Measurements from ENCODE around the gene MTTP.

Gene MTTP

DNA sequence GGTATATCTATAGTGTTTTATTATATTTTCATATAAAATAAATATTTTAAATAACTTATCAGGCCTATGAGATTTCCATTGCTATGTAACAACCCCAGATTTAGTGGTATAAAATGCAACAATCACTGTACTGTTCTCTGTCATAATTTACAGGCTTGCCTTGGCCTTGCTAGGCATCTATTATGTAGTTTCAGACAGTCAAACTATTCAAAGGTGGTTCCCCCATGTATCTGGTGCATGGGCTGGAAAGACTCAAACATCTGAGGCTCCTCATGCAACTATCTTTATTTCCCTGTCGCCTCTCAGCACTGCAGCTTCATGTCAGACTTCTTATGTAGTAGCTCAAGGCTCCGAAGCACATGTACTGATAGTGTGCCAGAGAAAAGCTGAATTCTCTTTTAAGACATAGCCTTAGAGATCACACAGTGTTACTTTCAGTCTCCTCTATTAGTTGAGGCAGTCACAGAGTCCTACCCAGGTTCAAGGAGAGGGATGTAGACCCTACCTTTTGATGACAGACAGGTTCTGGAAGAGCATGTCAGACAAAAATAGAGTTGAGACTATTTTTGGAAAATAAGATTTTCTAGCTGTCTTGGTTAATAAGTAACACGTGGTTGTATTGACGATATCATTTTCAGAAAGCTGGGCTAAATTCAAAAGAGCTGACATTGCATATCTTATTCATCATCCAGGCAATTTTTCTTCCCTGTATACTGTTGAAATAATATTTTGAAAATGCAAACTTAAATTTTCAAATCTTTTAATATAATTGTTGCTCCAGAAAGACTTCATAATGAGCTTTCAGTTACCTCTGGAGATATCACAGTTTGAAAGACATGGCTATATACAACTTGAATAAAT, 19.4 kb downstream of the MTTP start:
- no peak for DNase-seq (ENCODE audit: low spot score)

DNA sequence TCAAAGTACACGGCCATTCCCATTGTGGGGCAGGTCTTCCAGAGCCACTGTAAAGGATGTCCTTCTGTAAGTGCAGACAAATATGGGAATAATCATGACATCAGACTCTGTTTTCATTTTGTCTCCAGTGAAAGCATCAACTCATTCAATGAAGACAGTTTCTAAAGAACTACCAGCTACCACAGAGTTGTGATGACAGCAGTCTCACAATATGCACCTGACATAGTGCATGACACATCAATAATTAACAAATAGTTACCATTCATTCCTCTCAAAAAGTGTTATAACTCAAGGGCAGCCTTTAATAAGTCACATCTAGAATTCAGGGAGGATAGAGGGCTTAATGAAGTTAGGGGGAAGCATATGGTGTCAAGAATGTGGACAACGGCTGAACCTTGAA, 20.2 kb downstream of the MTTP start:
- no peak for DNase-seq (ENCODE audit: low spot score)

DNA sequence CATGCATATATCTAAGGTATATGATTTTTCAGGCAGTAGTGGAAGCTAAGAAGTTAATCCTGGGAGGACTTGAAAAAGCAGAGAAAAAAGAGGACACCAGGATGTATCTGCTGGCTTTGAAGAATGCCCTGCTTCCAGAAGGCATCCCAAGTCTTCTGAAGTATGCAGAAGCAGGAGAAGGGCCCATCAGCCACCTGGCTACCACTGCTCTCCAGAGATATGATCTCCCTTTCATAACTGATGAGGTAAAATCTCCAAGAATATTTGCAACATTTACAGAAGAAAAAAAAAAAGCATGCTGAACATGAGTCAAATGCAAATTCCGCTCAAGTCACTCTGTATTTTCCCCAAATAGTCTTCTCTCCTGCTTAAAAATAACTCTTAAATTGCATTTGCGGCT, 32.1 kb downstream of the MTTP start:
- no peak for DNase-seq (ENCODE audit: low spot score)

DNA sequence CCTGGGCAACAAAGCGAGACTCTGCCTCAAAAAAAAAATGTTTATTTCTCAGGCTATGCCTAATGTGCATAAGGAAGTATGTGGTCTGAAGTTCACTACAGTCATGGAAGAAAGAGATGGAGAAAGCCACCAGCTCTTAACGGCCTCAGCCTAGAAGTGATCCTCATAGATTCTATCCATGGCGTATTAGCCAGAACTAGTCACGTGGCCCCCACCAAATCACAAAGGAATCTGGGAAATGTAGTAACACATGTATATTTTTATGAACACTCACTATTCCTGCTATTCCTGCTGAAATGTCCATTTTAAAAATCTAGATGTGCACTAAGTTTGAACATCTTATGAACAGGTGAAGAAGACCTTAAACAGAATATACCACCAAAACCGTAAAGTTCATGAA, 33.8 kb downstream of the MTTP start:
- no peak for DNase-seq (ENCODE audit: low spot score)

DNA sequence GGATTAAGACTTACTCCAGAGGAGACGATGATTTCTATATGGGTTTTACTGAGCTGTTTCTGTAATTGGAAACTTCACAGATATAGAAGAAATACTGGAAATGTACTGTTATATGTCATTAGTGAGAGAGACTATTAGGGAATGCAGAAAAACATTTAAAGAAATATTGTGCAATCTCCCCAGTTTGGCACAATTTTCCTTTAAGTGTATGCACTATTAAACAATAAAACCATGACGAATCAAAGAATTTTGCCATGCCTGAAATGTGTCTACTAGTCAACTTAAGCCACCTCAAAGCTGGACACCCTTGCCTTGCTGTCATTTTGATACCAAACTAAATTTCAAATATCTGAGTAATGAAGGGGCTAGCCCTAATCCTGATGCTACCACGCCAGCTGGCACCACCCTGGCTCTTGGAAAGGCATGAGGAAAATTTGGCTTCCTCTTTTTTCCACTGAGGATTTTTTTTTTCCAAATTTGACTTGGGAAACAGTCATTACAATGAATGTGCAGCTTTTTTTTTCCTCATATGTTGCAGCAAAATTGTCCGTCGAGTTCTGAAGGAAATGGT, 36.1 kb downstream of the MTTP start:
- no peak for DNase-seq (ENCODE audit: low spot score)

DNA sequence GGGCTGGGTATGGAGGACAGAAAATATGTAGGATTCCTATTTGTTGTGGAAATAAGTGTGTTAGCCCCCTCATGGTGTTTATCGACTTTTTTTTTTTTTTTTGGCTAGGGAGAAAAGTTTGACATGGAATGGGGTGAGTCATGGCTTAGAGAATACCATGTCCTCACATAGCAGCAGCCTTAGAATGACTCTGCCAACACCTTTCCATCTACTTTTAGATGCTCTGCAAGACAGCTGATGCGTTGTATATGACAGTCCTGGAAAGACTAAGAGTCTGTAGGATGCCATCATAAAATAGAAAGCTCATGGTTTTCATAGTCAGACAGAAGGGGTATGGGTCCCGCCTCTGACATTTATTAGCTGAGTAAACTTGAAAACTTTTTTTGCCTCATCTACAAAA, 37.7 kb downstream of the MTTP start:
- DNase-seq (ENCODE audit: low spot score) = no peak

DNA sequence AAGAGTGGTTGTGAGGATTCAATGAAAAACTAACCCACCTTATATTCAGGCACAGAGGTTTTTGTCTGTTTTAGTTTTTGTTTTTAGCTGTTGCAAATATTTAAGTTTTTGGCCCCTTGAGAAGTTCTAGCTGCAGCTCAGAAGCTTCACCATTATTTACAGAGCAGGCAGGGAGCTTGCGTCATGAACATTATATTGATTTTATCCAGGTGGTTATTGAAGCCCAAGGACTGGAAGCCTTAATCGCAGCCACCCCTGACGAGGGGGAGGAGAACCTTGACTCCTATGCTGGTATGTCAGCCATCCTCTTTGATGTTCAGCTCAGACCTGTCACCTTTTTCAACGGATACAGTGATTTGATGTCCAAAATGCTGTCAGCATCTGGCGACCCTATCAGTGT, 38.1 kb downstream of the MTTP start:
- no peak for DNase-seq (ENCODE audit: low spot score)

DNA sequence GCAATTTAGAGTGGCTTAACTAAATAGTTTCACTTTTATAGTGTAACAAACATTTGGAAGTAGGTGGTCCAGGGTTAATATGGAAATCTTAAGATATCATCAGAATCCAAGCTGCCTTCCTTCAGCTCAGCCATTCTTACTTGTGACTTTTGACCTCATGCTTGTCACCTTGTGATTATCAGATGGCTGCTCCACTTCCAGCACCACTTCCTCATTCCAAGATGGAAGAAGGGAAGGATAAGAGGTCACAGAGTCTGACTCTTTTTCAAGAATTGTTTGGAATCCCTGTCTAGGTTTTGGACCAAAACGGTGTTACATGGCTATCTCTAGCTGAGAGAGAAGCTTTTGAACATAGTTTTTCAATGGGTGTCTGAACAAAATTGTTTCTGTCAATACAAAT, 39.9 kb downstream of the MTTP start:
- no peak for DNase-seq (ENCODE audit: low spot score)

DNA sequence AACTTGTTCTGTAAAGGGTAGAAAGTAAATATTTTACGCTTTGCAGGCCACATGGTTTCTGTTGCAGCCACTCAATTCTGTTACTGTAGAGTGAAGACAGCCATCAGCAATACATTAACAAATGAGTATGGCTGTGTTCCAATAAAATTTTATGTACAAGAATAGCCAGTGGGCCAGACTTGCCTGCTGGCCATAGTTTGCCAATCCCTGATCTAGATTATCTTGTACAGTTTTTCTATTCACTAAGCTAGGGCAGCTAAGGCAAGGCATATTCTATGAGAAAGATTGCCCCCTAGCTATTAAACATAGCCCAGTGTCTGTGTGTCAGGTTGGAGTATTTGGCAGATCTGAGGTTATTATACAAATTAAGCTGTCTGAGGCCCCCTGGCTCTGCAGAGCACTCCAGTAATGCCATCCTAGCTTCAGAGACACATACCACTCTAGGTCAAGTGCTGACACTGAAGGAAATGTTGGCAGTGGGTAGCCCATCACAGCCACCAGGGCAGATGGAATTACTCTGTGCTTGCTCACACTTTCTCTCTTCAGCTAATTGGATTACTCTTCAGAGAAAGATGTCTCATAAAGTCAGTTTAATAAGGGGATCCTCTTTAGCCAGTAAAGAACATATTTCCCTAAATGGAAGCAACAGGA, 40.7 kb downstream of the MTTP start:
- no peak for DNase-seq (ENCODE audit: low spot score)

DNA sequence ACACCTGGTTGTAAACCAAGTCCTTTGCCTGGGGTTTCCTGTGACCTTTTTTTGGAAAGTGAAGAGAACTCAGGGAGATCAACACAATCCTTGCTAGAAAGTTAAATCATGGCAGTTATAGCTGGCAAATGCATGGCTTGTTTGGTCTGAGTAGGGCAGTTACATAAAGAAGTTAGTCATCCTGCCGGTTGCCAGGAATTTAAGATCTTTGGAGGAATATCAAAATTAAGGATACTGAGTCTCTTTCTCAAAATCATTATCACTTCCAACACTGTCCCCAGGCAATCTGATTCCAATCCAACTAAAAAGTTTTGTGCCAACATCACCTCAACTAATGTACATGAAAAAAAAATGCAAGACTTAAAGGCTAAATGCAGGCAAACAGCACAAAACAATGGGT, 42.8 kb downstream of the MTTP start:
- DNase-seq (ENCODE audit: low spot score) = no peak

DNA sequence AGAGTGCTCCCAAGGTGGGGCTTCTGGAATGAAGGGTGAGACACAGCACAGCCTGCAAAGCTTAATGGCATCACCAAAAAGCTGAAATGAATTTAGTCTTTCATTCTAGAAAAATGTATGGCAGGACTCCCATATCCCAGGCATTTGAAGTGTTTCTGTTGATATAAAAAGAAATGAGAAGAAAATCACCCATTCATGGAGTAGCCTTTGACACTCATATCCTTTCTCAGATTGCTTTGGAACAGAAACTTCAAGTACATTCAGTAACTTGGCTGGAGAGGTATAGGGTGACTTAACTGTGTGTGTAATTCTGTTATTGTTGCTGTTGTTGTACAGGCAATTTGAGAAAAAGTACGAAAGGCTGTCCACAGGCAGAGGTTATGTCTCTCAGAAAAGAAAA, 47.7 kb downstream of the MTTP start:
- DNase-seq (ENCODE audit: low spot score) = no peak

DNA sequence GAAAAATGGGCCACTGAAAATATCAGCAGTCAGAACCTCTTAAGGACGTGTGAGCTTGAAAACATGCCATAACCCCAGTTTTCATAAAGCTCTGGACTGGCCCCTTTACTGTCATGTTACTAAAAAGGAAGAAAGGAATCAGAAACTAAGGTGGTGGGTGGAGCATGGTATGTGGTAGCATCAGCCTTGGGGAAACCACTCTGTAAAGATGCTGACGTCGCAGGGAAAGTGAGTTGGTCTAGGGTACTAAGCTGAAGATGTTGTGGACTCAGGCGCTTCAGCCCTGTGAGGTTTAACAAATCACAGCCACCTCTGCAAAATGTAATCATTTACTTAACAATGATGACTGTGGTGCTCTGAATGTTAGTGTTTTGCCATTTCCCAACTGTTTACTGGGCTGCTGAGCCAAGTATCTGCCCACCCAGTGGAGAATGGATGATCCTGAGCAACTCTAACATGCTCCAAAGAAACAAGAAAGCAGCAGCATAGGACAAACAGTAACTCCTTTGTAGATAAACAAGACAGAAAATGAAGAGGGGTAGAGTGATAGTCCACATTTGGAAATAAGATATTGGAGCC, 49.6 kb downstream of the MTTP start:
- no peak for DNase-seq (ENCODE audit: low spot score)

DNA sequence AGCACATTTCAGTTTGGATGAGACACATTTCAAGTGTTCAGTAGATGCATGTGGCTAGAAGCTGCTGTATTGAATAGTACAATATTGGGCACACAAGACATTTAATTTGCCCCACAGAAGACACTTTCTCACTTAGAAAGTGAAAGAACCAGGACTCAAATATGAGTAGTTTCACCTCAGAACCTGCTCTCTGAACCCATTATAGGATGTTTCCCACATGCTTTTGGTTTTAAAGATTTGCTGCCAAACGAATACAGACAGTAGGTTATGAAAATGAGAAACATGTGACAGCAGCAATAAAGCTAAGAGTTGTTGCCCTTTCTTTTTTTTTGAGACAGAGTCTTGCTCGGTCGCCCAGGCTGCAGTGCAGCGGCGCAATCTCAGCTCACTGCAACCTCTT, 50.7 kb downstream of the MTTP start:
- no peak for DNase-seq (ENCODE audit: low spot score)

DNA sequence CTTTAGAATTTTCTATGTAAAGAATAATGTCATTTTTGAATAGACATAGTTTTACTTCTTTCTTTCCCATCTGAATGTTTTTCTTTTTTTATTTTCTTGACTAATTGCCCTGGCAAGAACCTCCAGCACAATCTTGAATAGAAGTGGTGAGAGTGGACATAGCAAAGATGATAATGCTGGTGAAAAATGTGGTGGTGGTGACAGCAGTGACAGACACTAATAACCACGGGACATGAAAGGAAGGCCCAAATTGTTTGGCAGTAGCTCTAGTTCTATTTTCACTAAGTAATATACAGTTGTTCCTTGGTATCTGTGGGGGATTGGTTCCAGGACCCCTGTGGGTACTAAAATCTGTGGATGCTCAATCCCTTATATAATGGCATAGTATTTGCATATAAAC, 53.4 kb downstream of the MTTP start:
- DNase-seq (ENCODE audit: low spot score) = no peak

DNA sequence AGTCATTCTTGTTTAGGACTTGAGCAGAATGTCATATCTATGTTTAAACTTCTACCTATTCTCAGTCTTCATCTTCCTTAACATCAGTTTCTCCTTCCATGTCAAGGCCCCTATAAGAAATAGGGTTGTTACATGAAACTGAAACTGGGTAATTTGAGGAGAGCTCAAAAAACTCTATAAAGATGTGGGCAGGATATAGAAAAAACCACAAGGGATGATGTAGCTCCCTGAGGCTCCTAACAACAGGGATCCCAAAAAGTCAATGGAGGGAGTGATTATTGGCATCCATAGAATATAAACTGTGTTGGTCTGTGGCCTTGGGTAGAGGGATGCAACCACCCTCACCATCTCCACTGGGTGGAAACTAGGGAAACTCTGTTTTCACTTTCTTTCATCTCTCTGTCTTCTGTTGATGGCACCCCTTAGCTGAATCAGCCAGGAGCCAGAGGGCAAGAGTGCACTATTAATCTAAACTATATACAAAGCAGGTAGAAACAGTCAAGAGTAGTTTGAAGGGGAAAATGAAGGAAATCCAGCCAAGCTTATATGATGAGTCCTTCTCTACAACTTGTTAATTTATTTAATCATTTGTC, 55.4 kb downstream of the MTTP start:
- no peak for DNase-seq (ENCODE audit: low spot score)

DNA sequence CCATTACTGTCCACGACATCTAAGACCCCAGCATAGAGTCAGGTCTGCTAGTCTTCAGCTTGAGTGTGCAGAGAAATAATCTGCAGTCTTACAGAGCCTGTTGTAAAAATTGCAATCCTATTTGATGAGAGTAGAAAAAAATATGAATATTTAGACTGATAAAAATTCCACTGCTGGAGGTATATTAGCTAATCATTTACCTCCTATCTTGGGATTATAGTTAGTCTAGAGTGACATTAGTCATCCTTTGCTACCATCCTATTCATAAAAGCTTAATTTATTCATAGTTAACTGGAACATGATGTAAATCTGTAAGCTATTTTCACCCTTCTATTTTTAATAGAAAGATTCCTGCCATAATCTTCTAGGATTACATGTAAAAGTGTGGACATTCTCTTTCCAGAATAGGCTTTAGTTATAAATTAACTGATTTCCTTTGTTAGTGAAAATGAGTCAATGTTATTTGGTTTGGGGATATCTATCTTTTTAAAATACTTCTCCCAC, 56.3 kb downstream of the MTTP start:
- DNase-seq (ENCODE audit: low spot score) = no peak

DNA sequence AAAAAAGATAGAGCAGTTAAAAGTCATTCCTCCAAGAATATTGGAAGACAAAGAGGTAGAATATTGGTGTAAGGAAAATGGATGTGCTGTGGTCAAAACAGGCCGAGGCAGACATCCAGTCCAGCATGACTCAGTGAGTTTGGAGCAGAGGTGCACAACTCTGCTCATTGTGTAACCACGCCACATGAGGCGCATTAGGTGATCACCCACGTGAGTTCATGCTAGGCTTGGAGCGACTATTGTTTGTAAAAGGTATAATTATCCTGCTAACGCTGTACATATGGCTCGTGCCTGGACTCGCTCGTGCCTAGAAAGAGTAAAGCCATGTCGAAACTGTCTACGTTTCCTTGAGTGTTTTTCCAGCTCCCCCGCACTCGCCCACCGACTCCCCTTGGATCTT, 59.1 kb downstream of the MTTP start:
- no peak for DNase-seq (ENCODE audit: low spot score)

DNA sequence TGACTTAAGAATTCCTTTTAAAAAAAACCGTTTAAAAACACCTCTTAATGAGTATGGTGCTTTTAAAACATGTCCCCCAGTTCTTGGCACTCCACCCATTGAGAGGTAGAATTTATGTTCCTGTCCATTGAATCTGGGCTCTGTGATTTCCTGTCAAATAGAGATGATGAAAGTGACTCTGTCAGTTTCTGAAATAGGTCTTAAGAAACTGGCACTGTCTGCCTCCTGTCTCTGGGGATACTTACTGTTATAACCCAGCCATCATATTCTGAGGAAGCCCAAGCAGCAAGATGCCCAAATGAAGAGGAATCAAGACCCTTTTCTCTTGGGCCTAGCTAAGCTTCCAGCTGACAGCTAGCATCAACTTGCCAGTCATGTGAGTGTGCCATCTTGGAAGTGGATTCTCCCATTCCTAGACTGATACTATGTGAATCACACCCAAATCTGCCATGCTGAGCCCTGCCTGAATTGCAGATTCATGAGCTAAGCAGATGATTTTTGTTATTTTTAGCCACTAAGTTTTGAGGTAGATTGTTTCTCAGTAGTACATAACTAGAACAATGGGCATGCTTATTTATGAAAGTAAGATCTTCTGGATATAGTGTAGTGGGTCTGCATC, 60.2 kb downstream of the MTTP start:
- no peak for DNase-seq (ENCODE audit: low spot score)

DNA sequence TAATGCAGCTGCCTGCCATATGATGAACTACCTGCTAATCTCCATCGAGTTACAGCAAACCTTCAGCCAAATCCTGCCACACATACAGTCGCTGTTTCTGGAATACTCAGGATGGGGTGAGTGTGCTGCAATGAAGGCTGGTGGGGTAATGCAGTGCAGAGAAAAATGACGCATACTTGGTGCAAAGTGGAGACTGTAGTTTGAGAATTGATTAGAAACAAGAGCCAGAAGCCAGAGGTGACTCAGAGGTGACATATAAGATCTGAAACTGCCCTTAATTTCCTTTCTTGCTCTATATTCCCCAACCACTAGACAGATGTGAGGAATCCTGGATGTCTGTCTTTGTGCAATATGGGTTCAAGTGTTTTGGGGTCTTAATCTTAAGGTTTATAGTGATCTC, 61.0 kb downstream of the MTTP start:
- DNase-seq (ENCODE audit: low spot score) = no peak

DNA sequence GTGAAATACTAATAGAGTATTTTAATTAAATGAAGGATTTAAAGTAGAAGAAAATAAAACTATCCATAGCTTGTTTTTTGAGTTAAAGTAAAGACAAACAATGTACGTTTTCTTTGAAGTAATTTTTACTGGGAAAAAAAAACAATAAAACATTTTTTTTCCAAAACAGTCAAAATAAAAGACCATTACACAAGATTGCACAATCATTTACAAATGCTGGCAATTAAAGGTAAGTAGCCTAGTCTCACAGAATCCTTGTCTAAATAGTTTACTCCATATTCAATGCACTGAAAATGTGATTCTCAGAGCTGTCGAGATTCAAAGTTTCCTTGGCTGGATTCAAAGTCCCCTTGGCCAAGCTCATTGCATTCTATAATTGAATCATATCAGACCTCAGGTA, 61.8 kb downstream of the MTTP start:
- DNase-seq (ENCODE audit: low spot score) = no peak

DNA sequence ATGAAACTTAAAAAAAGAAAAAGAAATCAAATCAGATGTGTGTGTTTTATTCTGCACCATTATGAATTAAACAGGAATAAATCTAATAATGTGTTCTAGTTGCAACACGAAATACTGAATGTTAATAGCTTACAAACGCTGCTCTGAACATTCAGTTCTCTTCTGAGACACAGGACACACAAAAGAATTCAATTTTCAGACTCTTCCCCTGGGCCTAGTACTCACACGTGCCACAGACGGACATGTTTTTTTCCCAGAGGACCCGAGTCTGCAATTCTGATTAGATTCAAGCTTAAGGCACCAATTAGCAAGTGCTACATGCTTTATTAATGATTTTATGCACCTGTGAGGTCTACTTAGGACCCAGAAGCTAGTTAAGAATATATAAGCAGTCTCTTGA, 62.5 kb downstream of the MTTP start:
- no peak for DNase-seq (ENCODE audit: low spot score)

DNA sequence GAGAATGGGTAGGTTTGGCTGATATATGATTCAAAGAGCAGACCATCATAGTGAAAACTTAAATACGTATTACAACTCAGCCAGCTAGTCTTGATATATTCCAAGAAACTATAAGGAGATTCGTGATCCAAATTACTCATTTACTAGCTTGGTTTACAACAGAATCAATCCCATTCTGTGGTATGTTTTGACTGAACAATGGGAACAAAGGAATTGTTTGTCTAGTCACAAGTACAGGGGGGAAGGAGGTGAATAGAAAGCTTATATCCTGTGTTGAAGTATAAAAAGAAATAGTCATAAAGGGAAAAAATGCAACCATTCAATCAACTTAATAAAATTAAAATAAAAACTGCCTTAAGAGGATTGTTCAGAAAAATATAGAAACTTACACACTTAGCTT, 66.1 kb downstream of the MTTP start:
- DNase-seq (ENCODE audit: low spot score) = no peak

Measured in cerebellar cortex (tissue), 1 donor.